Natural killer cell (primary cell): Measurements from ENCODE around the gene RGS12. TPM values are rescaled to one million over a fixed set of nuclear protein-coding genes. Genes with fewer than 3 reads are reported as not detected.

Experiments used
- ATAC-seq, 3 donors: fragments of 150-1000 bp in 2 of 3; fragments of 200-7000 bp in 1 of 3; cut with Tn5 transposase; 1 replicate in 1 of 3; 2 replicates in 2 of 3; pipeline ENCODE4 v1.10.0; 2021; ENCODE audit warnings: mild to moderate bottlenecking in 2 of 3, moderate library complexity in 2 of 3
- DNase-seq, 2 donors: peaks; one replicate each; pipeline versions ENCODE4 v3.0.0 to v3.0.0-alpha.2; 2013 to 2021; ENCODE audit warnings: mixed read lengths in 1 of 2
- H3K27ac ChIP-seq: one replicate; pipeline ENCODE4 v1.5.1; 2013; ENCODE audit warnings: mild to moderate bottlenecking, low read length
- H3K27me3 ChIP-seq: one replicate; pipeline ENCODE4 v1.6.1; 2013; ENCODE audit warnings: low read length; ENCODE audit not compliant: control insufficient read depth, insufficient read depth
- H3K36me3 ChIP-seq: one replicate; pipeline ENCODE4 v1.6.1; 2013; ENCODE audit warnings: low read length; ENCODE audit not compliant: control insufficient read depth, insufficient read depth
- H3K4me1 ChIP-seq: one replicate; pipeline ENCODE4 v1.6.1; 2013; ENCODE audit warnings: low read length; ENCODE audit not compliant: control insufficient read depth, insufficient read depth
- H3K4me3 ChIP-seq: one replicate; pipeline ENCODE4 v1.5.1; 2013; ENCODE audit warnings: low read length
- H3K9me3 ChIP-seq: one replicate; pipeline ENCODE4 v1.6.1; 2013; ENCODE audit warnings: low read length; ENCODE audit not compliant: control insufficient read depth, insufficient read depth
- H3K27ac Mint-ChIP-seq, 2 donors: one replicate each; pipeline ENCODE4 v1.8.0; 2022; ENCODE audit warnings: mild to moderate bottlenecking in 2 of 2, mixed read lengths in 2 of 2, moderate library complexity in 1 of 2
- H3K27me3 Mint-ChIP-seq, 2 donors: one replicate each; pipeline ENCODE4 v1.8.0; 2022; ENCODE audit warnings: low read depth in 2 of 2, mixed read lengths in 2 of 2
- H3K36me3 Mint-ChIP-seq: one replicate; pipeline ENCODE4 v1.8.0; 2022; ENCODE audit warnings: mixed read lengths
- H3K4me1 Mint-ChIP-seq, 2 donors: one replicate each; pipeline ENCODE4 v1.8.0; 2022; ENCODE audit warnings: mixed read lengths in 2 of 2
- H3K4me3 Mint-ChIP-seq: one replicate; pipeline ENCODE4 v1.8.0; 2022; ENCODE audit warnings: mild to moderate bottlenecking, moderate library complexity, mixed read lengths
- H3K9me3 Mint-ChIP-seq, 2 donors: one replicate each; pipeline ENCODE4 v1.8.0; 2022; ENCODE audit warnings: mixed read lengths in 2 of 2
- WGBS: methylation state at CpG from one replicate; pipeline ENCODE4 v1.1.7; 2013; ENCODE audit warnings: missing lambda C conversion rate; ENCODE audit not compliant: insufficient coverage; 5-methylcytosine and 5-hydroxymethylcytosine counted together
- intact Hi-C: fragments of 100-400 bp; cut with micrococcal nuclease; formaldehyde crosslinking; loops from one replicate; pipeline ENCODE4 v1.14.2; 2022
- total RNA-seq, 4 donors: library from RNA; stranded (reverse); fragments of 120-200 nt in 1 of 4; gene quantifications; one replicate each; pipeline versions ENCODE4 v1.2.3 to v1.2.4, GENCODE V29; 2013 to 2022
- TF ChIP-seq, protein P1 (sequence below): fragments of 200-600 bp; IDR thresholded peaks from one replicate; pipeline ENCODE4 v1.8.0; 2022; ENCODE audit warnings: antibody characterized with exemption

RGS12 gene
- total RNA-seq, 3 donors from 2014 or later (not counting 1 experiment from before 2014, with no cell fraction given), result 10.5 to 12.3 (median 10.6) TPM

DNA sequence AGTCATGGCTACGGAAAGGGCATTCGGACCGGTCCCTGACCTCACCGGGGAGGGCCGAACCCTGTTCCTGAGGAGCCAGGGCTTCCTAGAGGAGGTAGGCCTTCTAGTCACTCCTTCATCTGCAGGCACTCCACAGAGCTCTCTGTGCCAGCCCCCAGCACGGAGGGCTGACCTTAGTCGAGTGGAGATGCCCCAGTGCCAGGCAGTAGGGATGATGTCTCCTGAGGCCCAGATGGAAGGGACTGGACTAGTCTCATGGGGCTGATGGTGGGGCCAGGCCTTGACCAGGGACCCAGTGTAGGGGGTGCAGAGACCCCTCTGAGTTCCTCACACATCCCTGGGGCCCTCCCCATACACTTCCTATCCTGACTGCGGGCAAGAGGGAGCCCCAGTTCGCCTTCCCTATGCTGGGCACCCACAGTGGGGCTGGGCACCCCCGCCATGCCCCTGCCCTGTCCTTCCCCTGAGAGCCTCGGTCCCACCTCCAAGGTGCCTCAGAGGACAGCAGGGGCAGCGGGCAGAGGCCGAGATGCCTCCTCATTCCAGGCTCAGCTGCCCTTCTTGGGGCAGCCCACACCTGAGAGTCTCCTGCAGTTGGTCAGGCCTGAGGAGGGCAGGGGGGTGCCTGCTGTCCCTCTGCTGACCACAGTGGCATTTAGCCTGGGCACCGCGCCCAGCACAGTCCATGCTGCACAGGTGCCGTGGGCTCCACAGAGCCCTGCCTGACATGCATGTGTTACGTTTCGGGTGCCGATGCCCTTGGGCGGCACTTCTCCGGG is 45.2 kb upstream of the RGS12 start:
- H3K4me1 Mint-ChIP-seq, result peaks cover 6 to 12% of the 10 kb centered on the region in 2 donors
- no peak for ATAC-seq
- DNase-seq, result no peak
- H3K4me1 ChIP-seq, result peaks cover 14% of the 10 kb centered on the region
- H3K4me3 Mint-ChIP-seq, result no peak overlapping the region
- 95% methylated on average over 21 of the region's 21 CpGs for WGBS
- H3K27ac Mint-ChIP-seq, result no peak overlapping the region
- no peaks in the 10 kb centered on the region for H3K27me3 Mint-ChIP-seq
- H3K36me3 Mint-ChIP-seq, result no peaks in the 10 kb centered on the region
- H3K4me3 ChIP-seq, result no peak overlapping the region
- H3K9me3 ChIP-seq, result no peaks in the 10 kb centered on the region
- TF ChIP-seq, protein P1, sequence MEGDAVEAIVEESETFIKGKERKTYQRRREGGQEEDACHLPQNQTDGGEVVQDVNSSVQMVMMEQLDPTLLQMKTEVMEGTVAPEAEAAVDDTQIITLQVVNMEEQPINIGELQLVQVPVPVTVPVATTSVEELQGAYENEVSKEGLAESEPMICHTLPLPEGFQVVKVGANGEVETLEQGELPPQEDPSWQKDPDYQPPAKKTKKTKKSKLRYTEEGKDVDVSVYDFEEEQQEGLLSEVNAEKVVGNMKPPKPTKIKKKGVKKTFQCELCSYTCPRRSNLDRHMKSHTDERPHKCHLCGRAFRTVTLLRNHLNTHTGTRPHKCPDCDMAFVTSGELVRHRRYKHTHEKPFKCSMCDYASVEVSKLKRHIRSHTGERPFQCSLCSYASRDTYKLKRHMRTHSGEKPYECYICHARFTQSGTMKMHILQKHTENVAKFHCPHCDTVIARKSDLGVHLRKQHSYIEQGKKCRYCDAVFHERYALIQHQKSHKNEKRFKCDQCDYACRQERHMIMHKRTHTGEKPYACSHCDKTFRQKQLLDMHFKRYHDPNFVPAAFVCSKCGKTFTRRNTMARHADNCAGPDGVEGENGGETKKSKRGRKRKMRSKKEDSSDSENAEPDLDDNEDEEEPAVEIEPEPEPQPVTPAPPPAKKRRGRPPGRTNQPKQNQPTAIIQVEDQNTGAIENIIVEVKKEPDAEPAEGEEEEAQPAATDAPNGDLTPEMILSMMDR, result no peak
- H3K36me3 ChIP-seq, result peaks cover 3% of the 10 kb centered on the region
- intact Hi-C loops, result no loop called here
- no peaks in the 10 kb centered on the region for H3K9me3 Mint-ChIP-seq
- no peaks in the 10 kb centered on the region for H3K27me3 ChIP-seq
- H3K27ac ChIP-seq, result no peak overlapping the region

DNA sequence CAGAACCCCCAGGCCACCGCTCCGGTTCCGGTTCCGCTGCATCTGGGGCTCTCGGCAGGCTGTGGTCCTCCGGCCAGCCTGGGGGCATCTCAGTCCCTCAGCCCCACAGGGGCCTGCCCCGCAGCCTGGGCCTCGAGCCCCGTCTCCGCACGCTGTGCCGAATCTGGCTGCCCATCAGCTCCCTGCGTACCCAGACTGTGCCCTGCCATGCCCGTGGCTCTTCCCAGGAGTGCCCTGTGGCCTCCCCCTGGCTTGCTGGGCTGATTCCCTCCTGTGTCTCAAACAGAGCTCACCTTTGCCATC is 44.7 kb upstream of the RGS12 start:
- no peaks in the 10 kb centered on the region for H3K9me3 Mint-ChIP-seq
- WGBS, result 97% methylated on average over 14 of the region's 14 CpGs
- Histone ChIP-seq H3K27me3 (no peaks in the 10 kb centered on the region), H3K36me3 (peaks cover 2% of the 10 kb centered on the region), H3K27ac (no peak overlapping the region), H3K9me3 (no peaks in the 10 kb centered on the region), H3K4me1 (peaks cover 14% of the 10 kb centered on the region), H3K4me3 (no peak overlapping the region)
- peaks cover 6 to 12% of the 10 kb centered on the region in 2 donors for H3K4me1 Mint-ChIP-seq
- no peak overlapping the region for H3K4me3 Mint-ChIP-seq
- TF ChIP-seq, protein P1, result no peak
- intact Hi-C loops, result no loop called here
- ATAC-seq (no peak), DNase-seq (no peak)
- H3K27ac Mint-ChIP-seq, result no peak overlapping the region
- H3K36me3 Mint-ChIP-seq, result no peaks in the 10 kb centered on the region
- no peaks in the 10 kb centered on the region for H3K27me3 Mint-ChIP-seq

DNA sequence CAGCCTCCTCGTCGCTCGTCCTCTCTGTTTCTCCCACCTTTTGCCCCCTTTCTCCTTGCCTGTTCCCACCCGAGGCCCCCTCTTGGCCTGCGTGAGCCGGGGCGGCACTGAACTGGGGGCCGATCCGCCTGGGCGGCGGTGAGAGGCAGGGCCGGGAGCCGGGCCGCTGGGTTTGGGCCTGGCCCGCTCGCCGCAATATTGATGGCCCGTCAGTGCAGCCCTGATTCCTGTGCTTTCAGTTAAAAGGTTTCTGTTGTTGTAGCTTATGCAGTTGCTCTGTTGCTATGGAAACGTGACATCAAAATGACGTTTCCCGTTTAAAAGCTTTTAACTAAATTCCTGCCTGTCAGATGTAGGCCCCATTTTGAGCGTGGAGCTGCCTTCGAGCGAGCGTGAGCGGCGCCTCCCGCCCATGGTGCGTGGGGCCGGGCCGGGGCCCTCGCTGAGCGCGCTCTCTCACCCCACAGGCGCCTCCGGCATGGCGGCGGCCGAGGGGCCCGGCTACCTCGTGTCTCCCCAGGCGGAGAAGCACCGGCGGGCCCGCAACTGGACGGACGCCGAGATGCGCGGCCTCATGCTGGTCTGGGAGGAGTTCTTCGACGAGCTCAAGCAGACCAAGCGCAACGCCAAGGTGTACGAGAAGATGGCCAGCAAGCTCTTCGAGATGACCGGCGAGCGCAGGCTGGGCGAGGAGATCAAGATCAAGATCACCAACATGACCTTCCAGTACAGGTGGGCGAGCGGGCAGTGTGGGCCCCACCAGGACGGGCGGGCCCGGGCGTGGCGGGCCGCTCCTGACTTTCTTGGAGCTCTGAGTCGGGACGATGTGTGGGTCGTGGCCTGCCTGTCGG is 43.8 kb upstream of the RGS12 start, which contains the start of gene MSANTD1:
TSS of gene MSANTD1 (plus strand) at position 349 of the 851 bp plus-strand sequence. CDS start at position 413, 64 bp downstream.
- Histone ChIP-seq H3K9me3 (no peaks in the 10 kb centered on the region), H3K4me1 (peaks cover 14% of the 10 kb centered on the region), H3K4me3 (no peak within 1 kb of the TSS), H3K27ac (no peak within 1 kb of the TSS), H3K27me3 (no peaks in the 10 kb centered on the region), H3K36me3 (peaks cover 2% of the 10 kb centered on the region)
- WGBS, result 95% methylated on average over 72 of the region's 72 CpGs
- no peaks in the 10 kb centered on the region for H3K27me3 Mint-ChIP-seq
- no peaks in the 10 kb centered on the region for H3K9me3 Mint-ChIP-seq
- no peak within 1 kb of the TSS for H3K27ac Mint-ChIP-seq
- no peak within 1 kb of the TSS for H3K4me3 Mint-ChIP-seq
- H3K4me1 Mint-ChIP-seq, result peaks cover 6 to 8% of the 10 kb centered on the region in 2 donors
- no peaks in the 10 kb centered on the region for H3K36me3 Mint-ChIP-seq
- intact Hi-C loops, result no loop called here
- ATAC-seq (no peak), DNase-seq (no peak)
- TF ChIP-seq, protein P1, result no peak
